ENCODE results near the gene EEA1. TPM values are rescaled to one million over a fixed set of nuclear protein-coding genes. Genes with fewer than 3 reads are reported as not detected.
"Not testable (repeated sequence)": the region's sequence is repeated elsewhere in the genome, so short reads cannot be mapped to it uniquely, and the experiment has no call there.

EEA1 gene
- total RNA-seq, 1 donor from 2014 or later = 11.0 TPM

DNA sequence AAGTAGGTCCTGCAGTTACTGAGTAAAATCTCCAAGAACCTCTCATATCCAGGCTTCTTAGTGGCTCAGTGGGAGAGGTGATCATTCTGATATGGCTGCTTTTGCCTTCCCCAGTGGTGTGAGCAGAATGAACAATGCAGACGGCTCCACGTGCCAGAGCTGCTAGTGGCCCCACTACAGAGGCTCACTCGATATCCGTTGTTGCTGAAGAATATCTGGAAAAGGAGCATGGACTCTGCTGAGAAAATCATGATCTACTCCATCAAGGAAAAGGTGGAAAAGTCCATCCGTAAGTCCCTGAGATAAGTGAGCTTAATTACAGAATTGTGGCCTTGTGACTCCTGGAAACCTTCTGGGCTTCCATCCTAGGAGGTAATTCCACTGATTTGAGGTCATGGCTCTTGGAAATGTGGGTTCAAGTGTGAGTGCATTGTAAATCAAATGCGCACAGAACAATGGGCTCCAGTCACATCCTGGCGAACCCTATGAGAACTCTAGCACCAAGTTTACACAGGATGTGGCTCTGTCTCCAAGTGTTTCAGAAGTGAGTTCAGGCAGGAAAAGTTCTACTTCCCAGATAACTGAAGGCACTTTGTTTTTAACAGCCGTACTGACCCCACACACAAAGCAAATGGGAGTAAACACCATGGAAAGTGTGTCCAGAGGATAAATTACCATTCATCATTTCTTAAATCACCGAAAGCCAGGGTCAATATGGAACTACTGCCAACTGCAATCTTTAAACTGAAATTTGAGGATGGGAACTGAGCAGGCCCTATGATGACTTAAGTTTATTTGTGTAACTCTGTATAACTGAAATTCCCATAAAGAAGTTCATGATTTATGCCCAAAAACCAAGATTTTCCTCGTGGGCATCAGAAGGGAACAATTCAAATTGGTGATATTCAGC is 174.9 kb downstream of the EEA1 start:
- peak in 1 of 2 donors; percentile 99 for DNase-seq (ENCODE audit: low read depth in 2 of 2)

DNA sequence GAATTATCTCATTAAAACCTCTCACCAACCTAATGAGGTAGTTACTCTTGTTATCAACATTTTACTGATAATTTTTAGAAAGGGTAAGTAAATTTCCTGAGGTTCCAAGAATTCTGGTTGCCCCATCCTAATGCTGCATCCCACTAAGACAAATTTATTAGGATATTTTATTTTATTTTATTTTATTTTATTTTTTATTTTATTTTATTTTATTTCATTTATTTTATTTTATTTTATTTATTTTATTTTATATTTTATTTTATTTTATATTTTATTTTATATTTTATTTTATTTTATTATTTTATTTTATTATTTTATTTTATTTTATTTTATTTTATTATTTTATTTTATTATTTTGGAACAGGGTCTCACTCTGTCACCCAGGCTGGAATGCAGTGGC is 179.4 kb downstream of the EEA1 start:
- not testable (repeated sequence) for DNase-seq (ENCODE audit: low read depth in 2 of 2)

DNA sequence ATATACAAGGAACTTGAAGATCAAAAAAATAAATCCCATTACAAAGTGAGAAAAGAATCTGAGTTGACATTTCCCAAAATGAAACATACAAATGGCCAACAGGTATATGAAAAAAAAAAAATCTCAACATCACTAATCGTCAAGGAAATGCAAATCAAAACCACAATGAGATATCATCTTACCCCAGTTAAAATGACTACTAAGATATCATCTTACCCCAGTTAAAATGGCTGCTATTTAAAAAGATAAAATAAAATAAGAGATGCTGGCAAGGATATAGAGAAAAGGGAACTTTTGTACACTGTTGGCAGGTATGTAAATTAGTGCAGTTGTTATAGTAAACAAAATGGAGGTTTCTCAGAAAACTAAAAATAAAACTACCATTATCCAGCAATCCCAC is 181.9 kb downstream of the EEA1 start:
- no peak for DNase-seq (ENCODE audit: low read depth in 2 of 2)

DNA sequence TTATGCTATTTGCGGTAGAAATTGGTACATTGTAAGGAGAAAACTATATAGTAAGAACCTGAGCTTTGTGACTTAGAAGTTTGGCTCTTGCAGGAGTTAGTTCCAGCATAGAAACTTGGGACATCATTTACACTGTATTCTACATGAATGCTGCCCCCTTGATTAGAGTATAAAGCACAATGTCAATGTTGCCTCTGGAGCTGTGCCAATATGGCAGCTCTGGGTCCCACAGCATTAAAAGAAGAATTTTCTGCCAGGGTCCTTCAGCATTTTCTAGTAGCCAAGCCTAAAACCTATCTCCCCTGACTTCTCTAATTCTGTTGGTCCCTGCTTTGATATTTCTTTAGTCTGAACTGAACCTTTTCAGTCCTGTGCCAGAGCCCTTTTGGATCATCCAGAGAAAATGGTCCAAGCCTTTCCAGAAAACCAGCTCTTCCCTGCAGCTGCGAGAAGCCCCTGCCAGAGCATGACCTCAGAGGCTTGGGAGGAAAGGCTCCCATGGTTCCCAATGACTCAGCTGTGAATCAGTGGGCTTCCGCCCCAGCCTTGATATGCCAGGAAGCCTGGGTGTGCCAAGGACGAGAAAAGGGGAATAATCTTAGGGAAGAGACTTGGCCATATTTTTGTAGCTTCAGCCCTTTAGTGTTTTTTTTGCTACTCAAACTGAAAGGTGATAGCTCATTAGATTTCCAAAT is 183.1 kb downstream of the EEA1 start:
- peak; percentile 36 to 99 for DNase-seq (ENCODE audit: low read depth in 2 of 2)

DNA sequence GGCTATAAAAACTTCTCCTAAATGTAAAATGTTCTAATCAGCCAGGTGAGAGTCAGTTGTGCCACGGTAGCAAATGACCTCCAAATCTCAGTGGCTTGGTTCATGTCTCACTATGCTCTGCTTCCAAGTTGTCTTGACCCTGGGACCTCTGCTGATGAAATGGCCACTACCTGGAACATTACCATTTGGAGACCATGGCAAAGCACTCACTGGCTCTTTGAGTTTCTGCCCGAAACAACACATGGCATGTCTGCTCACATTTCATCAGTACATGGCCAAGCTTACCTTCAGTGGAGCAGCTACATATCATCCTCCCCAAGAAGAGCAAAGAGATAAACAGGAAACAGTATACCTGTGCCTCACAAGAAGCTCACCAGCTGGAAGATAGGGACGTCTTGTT is 186.1 kb downstream of the EEA1 start:
- no peak for DNase-seq (ENCODE audit: low read depth in 2 of 2)

DNA sequence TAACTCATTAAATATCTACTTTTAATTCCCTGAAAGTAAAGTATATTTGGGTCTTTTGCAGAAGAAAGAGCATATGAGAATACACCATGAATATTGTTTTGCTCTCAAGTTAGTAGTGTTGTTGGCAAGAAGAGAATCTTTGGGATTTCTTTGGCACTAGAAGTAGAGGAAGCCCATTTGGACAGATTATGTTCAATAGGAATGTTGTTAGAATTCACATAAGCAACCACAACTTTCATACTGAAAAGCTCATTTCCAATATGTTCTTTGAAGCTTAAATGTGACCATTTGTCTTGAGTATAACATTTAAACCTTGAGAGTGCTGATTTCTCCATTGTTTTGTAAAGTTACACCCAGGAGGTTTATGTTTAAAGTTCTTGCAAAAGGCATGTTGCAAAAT is 188.7 kb downstream of the EEA1 start:
- DNase-seq (ENCODE audit: low read depth in 2 of 2) = no peak

DNA sequence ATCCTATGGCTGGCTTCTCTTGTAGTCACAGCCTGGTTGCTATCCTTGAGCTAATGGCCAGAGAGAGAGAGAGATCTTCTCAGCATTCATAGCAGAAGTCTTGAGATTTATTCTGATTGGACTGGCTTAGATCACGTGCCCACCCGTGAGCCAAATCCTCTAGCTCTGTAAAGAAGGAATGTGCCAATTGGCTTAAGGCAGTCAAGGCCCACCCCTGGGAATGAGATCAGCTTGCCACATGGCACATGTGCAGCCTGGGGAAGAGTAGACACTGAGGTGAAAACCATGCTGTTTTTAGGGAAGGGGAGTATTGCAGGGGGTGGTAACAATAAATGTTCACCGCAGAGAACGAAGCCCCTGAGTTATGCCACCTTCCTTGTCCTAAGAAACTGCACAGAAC is 190.0 kb downstream of the EEA1 start:
- DNase-seq (ENCODE audit: low read depth in 2 of 2) = no peak

DNA sequence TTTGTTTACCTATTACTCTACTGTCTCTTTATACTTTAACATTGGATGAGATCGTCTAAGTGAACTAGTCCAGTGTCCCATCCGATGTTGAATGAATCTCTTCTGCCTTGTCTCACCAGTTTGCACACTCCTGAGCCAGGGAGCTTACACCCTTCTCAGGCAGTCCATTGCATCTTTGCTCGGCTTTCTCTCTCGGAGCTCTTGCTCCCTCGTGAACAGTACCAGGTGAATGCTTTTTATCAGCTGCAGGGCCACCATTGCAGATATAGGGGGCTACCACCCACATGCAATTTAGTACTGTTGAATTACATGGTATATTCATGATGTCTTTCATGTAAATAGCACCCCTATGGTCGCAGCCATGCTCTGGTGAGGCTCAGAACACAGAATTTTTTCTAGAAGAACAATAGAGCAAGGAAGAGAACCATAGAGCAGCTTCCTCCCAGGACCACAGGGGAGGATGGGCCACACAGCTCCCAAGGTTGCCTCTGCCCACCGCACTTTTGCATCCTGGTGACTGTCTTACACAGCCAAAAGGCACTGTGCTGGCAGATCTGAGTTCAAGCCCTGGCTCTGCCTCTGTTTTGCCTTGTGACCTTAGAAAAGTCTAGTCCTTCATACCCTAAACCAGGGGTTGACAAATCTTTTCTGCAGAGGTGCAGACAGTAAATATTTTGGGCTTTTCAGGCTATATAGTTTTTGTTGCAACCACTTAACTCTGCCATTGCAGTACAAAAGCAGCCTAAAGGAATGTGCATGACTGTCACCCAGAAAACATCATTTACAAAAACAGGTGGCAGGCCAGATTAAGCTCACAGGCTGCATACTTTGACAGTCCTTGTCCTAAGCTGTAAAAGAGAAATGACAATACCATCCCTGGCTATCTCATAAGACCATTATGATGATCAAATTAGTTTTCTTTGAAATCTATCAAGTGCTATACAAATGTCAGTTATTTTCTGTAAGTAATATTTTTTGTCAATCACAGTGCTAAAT is 190.9 kb downstream of the EEA1 start:
- DNase-seq (ENCODE audit: low read depth in 2 of 2) = no peak

DNA sequence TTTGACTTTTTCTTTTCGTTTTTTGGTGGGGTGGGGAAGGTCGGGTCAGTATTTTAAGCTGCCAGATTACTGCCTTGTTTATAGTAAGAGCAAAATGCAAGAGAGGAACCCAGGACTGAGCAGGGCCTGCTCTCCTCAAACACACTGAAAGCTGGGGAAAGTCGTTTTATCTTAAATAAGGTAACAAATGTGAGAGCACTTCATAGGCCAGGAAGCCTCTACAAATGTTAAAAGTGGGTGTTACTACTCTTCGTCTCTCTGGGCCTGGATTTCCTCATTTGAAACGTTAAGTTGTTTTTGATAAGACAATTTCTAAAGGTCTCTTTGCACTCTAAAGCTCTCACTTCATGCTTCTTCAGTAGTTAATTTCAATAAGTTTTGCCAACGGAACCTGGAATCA is 192.5 kb downstream of the EEA1 start:
- no peak for DNase-seq (ENCODE audit: low read depth in 2 of 2)

DNA sequence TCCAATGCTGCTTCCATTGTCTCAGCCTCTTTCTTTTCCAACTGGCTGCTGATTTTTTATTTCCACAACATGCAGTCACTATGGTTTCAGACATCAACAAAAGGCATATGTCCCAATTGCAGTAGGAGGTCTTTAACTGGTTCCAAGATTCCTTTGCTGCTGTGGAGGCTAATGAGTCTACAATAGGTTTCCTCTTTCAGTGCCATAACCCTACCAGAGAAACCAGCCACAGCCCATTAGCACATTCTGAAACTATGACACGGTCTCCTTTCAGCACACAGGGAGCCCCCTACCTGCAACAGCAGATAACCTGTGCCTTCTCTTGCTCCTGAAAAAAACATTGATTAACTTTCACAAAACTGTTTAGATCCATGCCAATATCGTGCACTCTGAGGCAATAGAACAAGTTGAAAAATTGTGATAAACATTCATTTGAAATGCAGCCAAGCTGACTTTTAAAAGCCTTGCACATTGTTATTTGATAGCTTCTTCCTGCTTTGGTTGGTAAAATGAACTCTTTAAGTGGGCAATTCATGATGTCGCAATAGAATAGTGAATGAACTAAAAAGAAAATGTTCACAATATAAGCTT is 193.9 kb downstream of the EEA1 start:
- peak; percentile 89 to 95 for DNase-seq (ENCODE audit: low read depth in 2 of 2)

DNA sequence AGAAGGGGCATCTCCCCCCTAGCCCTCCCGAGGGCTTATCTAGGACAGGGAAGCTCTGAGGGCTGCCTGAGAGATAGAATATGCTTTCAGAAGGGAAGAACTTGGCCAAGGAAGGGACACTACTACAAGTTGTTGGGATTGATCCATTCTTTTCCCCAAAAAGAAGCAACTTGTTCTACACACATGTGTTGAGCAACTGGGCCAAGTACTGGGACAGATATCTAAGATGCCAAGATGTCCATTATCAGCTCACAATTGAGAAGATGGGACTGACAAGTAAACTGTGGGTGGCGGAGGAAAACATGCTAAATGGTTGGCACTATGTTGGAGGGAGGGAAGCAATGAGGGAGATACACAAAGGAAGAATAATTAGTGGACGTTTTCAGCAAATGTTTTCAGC is 195.4 kb downstream of the EEA1 start:
- no peak for DNase-seq (ENCODE audit: low read depth in 2 of 2)

DNA sequence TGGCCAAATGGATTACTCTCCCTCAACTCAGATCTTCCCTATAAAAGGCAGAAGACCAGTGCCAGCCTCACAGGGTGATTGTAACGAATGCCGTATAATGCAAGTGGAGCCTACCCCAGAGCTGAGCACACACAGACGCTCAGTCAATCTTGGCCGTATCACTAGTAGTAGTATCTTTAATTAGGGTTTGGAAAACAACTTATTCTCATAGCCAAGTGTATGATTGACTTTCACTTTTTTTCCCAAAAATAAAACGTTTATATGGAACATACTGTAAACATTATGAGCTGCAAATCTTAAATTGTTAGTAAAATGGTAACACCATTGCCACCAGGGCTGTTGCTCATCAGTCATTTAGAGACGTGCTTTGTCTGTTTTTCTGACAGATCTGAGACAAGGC is 195.9 kb downstream of the EEA1 start:
- DNase-seq (ENCODE audit: low read depth in 2 of 2) = no peak

DNA sequence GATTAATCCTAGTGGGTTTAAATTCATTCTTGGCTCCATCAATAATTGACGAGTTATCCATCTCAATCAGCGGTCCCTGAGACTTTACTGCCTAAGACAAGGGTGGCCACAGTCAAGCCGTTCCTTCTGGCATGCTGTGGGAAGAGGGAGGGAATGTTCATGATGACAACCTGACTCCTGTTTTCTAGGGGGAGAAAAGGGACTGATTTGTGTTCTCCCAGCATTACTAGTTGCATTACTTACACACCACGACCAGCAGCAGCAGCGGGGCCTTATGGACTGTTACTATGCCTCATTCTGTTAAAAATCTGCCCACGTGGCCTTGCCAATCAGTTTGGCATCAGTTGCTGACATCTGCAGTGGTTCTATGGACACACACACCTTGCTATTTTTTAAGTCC is 196.4 kb downstream of the EEA1 start:
- DNase-seq (ENCODE audit: low read depth in 2 of 2) = no peak

DNA sequence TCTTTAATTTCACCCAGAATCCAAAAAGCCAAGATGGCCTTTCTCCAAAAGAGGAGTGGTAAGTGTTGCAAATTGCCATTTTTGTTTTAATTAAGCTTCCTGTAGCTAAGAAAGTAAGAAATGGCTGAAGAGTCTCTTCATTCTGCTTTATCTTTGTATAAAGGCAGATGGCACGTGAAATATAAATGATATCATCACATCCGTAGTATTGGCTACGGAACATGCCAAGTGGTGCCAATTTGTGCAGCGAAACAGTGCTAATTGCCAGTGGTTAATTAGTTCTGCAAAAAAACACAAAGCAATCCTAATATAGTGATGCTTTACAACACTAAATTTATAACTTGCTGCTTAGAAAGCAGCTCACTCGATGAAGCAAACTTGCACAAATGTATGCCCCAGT is 196.9 kb downstream of the EEA1 start:
- no peak for DNase-seq (ENCODE audit: low read depth in 2 of 2)

DNA sequence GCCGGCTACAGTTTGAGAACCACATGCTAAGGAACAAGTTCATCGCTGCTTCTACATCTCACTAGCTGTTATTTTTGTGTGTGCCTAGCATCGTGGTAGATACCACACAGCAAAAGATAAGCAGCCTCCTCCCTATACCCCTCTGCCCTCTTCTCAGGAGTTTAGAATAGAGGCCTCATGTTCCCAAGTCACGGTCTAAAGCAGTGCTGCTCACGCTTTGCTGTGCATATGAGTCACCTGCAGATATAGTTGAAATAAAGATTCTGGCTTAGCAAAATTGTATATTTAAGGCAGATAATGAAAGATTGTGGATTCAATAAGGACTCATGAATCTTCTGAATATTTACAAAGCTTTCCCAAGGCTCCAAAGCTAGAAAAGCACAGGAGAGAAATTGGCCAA is 198.3 kb downstream of the EEA1 start:
- no peak for DNase-seq (ENCODE audit: low read depth in 2 of 2)

DNA sequence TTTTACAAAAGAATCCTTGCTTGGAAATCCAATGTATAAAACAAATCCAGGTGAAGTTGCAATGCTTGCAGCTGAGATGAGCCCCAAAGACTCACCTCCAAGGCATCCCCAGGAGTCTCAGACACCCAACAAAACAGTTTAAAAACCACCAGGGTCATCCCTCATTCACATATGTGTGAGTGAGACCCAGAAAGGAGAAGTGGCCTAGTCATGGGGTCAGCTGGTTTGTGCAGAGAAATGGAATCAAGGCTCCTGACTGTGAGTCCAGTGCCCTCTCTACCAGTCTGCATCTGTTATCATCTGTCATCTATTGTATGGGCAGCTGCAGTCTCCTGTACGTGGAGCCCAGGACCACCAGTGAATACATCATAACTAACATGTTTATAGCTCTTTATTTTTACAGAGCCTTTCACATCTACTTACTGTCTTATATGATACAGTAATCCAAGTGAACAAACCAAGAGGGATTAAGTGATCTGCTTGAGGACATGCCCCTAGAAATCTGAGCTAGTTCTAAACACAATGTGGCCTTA is 199.3 kb downstream of the EEA1 start:
- no peak for DNase-seq (ENCODE audit: low read depth in 2 of 2)

DNA sequence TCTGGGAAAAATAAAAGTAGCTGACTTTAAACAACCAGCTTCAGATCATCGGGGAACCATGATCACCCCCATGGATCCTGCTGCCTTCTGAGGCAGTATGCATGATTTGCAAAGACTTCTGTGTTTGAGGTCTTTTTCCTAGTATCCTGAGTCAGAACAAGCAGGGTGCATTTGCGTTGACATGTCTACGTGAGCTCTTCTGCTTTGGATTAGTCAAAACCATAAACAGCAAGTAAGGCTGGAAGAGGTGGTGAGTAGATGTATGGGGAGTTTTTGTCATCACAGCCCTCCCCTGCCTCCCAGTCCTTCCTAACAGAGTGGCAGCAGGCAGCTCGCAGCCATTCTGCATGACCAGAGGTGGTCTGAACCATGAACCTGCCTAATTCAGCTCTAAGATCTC is 202.2 kb downstream of the EEA1 start:
- no peak for DNase-seq (ENCODE audit: low read depth in 2 of 2)

DNA sequence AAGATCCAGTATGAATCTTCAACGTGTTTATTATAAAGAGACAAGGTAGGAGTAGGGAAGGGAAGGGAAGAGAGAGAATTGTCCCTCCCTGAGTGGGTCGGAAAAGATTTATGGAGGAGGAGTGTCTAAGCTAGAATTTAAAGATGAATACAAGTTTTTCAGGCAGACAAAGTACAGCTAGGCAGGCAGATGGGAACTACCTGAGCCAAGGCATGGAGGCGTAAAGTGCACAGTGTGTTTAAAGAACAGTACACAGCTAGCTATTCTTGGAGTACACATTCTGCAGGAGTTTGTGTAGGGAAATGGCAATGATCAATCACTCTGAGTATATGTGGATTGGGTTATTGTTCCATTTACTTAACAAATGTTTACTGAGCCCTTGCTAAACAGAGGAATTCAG is 206.2 kb downstream of the EEA1 start:
- DNase-seq (ENCODE audit: low read depth in 2 of 2) = no peak

DNA sequence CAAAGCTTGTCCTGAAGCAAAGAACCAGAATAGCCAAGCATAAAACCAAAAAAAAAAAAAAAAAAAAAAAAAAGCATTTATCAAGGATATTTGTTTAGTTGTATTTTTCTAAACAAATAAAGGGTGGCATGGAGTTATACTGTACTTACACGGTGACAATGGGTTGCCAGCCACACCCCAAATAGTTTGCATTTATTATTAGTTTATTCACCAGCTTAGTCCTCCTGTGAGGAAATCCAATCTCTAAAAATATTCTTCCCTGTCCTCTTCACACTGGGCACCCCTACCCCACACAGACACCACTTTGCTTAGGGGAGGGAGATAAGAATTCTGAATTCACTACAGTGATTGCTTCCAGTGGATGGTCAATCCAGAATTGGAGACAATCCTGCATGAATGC is 207.4 kb downstream of the EEA1 start:
- DNase-seq (ENCODE audit: low read depth in 2 of 2) = no peak

DNA sequence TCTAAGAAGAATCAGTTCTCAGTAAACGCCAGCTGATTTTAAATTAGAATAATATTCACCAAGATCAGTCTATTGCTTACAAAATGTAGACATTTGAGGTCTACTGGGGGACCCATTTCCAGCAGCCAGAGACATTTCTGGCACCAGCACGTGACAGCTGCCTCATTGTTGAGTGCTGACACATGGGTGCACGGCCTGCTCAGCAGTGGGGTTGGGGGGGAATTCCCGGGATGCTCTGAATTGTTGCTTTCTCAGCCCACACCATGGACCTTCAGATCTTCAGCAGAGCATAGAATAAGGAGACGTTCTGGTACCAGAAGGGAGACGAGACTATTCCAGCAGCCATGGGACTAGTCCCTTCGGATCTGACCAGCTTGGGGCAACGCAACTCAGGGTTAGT is 208.0 kb downstream of the EEA1 start:
- no peak for DNase-seq (ENCODE audit: low read depth in 2 of 2)
